Loucy (cell line): Measurements from ENCODE around the gene ARSI.

Source experiments
- CTCF ChIP-seq: fragments of 200-600 bp; sonication (generic); conservative IDR thresholded peaks from 2 replicates; pipeline ENCODE4 v1.5.1; 2014; ENCODE audit warnings: mild to moderate bottlenecking, antibody characterized with exemption, low read length
- EZH2phosphoT487 ChIP-seq: fragments of 200-600 bp; IDR thresholded peaks from 2 replicates; pipeline ENCODE4 v1.6.1; 2018; ENCODE audit warnings: antibody characterized with exemption, mild to moderate bottlenecking, moderate library complexity, borderline replicate concordance

- TF ChIP-seq CTCF (no peak), EZH2phosphoT487 (no peak)
These were observed 46.9 kb downstream of the ARSI start for GRCh38 chr5:150255659-150256409.
